Panc1 (cell line): ENCODE data around the gene FAM53A. TPM values are rescaled to one million over a fixed set of nuclear protein-coding genes. Genes with fewer than 3 reads are reported as not detected.

Experiments used
- ATAC-seq: fragments of 200-7000 bp; cut with Tn5 transposase; 2 replicates; pipeline ENCODE4 v1.9.1; 2020; ENCODE audit warnings: mild to moderate bottlenecking, moderate library complexity
- BruUV-seq: library from RNA; stranded (reverse); fragments of 400-500 nt; replicated peaks from 2 replicates; lab custom pipeline; 2021; lab: Mats Ljungman, UMichigan
- CTCF ChIA-PET: fragments of 300-600 bp; sonication (Branson Sonifier 250); formaldehyde crosslinking; loops from one replicate; lab custom pipeline; 2022; ENCODE audit warnings: antibody characterized with exemption; lab: Charles Lee
- POLR2A ChIA-PET: fragments of 300-600 bp; sonication (Branson Sonifier 250); formaldehyde crosslinking; loops from one replicate; lab custom pipeline; 2022; ENCODE audit warnings: antibody characterized with exemption; lab: Charles Lee
- DNase-seq: peaks from one replicate; pipeline ENCODE4 v3.0.0-alpha.2; 2010; ENCODE audit warnings: low read depth, low spot score
- H3K27ac ChIP-seq: 2 replicates; pipeline ENCODE4 v1.5.1; 2011; ENCODE audit warnings: mild to moderate bottlenecking, low read length, inconsistent platforms
- H3K27me3 ChIP-seq: fragments of 200-500 bp; sonication (Bioruptor generic); 2 replicates; pipeline ENCODE4 v1.6.0; 2014; ENCODE audit warnings: low read length, inconsistent platforms; ENCODE audit not compliant: control insufficient read depth, insufficient read depth
- H3K36me3 ChIP-seq: fragments of 200-500 bp; sonication (Bioruptor generic); 2 replicates; pipeline ENCODE4 v1.5.1; 2014; ENCODE audit warnings: inconsistent platforms, mild to moderate bottlenecking, low read length, moderate library complexity; ENCODE audit not compliant: control insufficient read depth, insufficient read depth
- H3K4me1 ChIP-seq: 2 replicates; pipeline ENCODE4 v1.5.1; 2011; ENCODE audit warnings: inconsistent platforms, mild to moderate bottlenecking, low read length, moderate library complexity; ENCODE audit not compliant: control insufficient read depth, insufficient read depth
- H3K4me3 ChIP-seq, 2 experiments: 2 replicates each; pipeline ENCODE4 v1.5.1; 2011 to 2012; ENCODE audit warnings: low read depth in 2 of 2, low read length in 2 of 2, mild to moderate bottlenecking in 2 of 2, inconsistent platforms in 1 of 2, moderate library complexity in 1 of 2
- H3K9me3 ChIP-seq: fragments of 200-500 bp; sonication (Bioruptor generic); 2 replicates; pipeline ENCODE4 v1.5.1; 2014; ENCODE audit warnings: low read depth, mild to moderate bottlenecking, inconsistent platforms, low read length, moderate library complexity; ENCODE audit not compliant: control insufficient read depth, insufficient read depth
- POLR2AphosphoS5 ChIP-seq: IDR thresholded peaks from 2 replicates; pipeline ENCODE4 v1.6.1; 2012; ENCODE audit warnings: mild to moderate bottlenecking, low read depth, low read length, moderate library complexity
- SIN3A ChIP-seq: IDR thresholded peaks from 2 replicates; pipeline ENCODE4 v1.6.1; 2012; ENCODE audit warnings: low read depth, mild to moderate bottlenecking, low read length, moderate library complexity, borderline replicate concordance; ENCODE audit not compliant: insufficient read depth
- TCF7L2 ChIP-seq: IDR thresholded peaks from 2 replicates; pipeline ENCODE4 v1.6.1; 2011; ENCODE audit warnings: mild to moderate bottlenecking, low read depth, low read length, inconsistent platforms
- in situ Hi-C: cut with HindIII; loops from 2 replicates; pipeline ENCODE4 v1.10.0; 2016; ENCODE audit warnings: low sequenced_read_pairs, low pct_unique_long_range_greater_than_20kb
- intact Hi-C: fragments of 100-400 bp; cut with micrococcal nuclease; formaldehyde crosslinking; loops from one replicate; pipeline ENCODE4 v1.10.0; 2022; ENCODE audit not compliant: unreplicated experiment
- total RNA-seq: library from RNA; stranded (reverse); gene quantifications from one replicate; pipeline ENCODE4 v1.2.1, GENCODE V29; 2021; ENCODE audit not compliant: unreplicated experiment
- TF ChIP-seq, protein P1 (sequence below): fragments of 450-650 bp; IDR thresholded peaks from 2 replicates; pipeline ENCODE4 v1.5.1; 2017; ENCODE audit warnings: mild to moderate bottlenecking
- TF ChIP-seq, protein P2 (sequence below), 2 experiments: IDR thresholded peaks; 2 replicates each; pipeline ENCODE4 v1.6.1; 2011 to 2012; ENCODE audit warnings: low read depth in 2 of 2, control low read depth in 1 of 2, low read length in 1 of 2, mild to moderate bottlenecking in 1 of 2, moderate library complexity in 1 of 2; ENCODE audit not compliant: insufficient read depth in 1 of 2

Gene FAM53A
- total RNA-seq, 1 experiment from 2014 or later = 7.0 TPM

GRCh38 chr4:1599491-1600210 is 84.5 kb downstream of the FAM53A start:
- Histone ChIP-seq H3K9me3 (no peaks in the 10 kb centered on the region), H3K4me1 (peaks cover 4% of the 10 kb centered on the region), H3K27me3 (no peaks in the 10 kb centered on the region), H3K4me3 (no peak overlapping the region), H3K36me3 (no peaks in the 10 kb centered on the region), H3K27ac (no peak overlapping the region)
- BruUV-seq = no TSS peak
- TF ChIP-seq SIN3A (no peak), POLR2AphosphoS5 (no peak), TCF7L2 (no peak)
- TF ChIP-seq, protein P1, sequence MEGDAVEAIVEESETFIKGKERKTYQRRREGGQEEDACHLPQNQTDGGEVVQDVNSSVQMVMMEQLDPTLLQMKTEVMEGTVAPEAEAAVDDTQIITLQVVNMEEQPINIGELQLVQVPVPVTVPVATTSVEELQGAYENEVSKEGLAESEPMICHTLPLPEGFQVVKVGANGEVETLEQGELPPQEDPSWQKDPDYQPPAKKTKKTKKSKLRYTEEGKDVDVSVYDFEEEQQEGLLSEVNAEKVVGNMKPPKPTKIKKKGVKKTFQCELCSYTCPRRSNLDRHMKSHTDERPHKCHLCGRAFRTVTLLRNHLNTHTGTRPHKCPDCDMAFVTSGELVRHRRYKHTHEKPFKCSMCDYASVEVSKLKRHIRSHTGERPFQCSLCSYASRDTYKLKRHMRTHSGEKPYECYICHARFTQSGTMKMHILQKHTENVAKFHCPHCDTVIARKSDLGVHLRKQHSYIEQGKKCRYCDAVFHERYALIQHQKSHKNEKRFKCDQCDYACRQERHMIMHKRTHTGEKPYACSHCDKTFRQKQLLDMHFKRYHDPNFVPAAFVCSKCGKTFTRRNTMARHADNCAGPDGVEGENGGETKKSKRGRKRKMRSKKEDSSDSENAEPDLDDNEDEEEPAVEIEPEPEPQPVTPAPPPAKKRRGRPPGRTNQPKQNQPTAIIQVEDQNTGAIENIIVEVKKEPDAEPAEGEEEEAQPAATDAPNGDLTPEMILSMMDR = no peak
- TF ChIP-seq, protein P2, sequence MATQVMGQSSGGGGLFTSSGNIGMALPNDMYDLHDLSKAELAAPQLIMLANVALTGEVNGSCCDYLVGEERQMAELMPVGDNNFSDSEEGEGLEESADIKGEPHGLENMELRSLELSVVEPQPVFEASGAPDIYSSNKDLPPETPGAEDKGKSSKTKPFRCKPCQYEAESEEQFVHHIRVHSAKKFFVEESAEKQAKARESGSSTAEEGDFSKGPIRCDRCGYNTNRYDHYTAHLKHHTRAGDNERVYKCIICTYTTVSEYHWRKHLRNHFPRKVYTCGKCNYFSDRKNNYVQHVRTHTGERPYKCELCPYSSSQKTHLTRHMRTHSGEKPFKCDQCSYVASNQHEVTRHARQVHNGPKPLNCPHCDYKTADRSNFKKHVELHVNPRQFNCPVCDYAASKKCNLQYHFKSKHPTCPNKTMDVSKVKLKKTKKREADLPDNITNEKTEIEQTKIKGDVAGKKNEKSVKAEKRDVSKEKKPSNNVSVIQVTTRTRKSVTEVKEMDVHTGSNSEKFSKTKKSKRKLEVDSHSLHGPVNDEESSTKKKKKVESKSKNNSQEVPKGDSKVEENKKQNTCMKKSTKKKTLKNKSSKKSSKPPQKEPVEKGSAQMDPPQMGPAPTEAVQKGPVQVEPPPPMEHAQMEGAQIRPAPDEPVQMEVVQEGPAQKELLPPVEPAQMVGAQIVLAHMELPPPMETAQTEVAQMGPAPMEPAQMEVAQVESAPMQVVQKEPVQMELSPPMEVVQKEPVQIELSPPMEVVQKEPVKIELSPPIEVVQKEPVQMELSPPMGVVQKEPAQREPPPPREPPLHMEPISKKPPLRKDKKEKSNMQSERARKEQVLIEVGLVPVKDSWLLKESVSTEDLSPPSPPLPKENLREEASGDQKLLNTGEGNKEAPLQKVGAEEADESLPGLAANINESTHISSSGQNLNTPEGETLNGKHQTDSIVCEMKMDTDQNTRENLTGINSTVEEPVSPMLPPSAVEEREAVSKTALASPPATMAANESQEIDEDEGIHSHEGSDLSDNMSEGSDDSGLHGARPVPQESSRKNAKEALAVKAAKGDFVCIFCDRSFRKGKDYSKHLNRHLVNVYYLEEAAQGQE (IDR thresholded peaks at IDR 0.05; ENCODE audit: insufficient read depth in 1 of 2, low read depth in 2 of 2, low read length in 1 of 2) = no peak
- CTCF ChIA-PET = no interaction called here
- in situ Hi-C loops (no loop called here), intact Hi-C loops (no loop called here)
- DNase-seq (no peak), ATAC-seq (no peak)
- POLR2A ChIA-PET = no interaction called here

DNA sequence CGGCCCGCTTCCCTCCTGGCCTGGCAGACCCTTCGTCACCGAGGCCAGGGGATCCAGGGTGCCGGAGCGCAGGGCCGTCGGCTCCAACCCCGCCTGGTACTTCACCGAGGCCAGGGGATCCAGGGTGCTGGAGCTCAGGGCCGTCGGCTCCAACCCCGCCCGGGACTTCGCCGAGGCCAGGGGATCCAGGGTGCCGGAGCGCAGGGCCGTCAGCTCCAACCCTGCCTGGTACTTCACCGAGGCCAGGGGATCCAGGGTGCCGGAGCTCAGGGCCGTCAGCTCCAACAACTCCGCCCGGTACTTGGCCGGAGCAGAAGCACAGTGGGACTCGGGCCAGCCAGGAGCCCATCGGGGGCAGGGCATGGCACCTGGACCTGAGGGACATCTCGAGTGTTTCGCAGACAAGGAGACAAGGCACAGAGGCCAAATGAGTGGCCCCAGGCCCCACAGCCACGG is 85.1 kb downstream of the FAM53A start:
- intact Hi-C loops = no loop called here
- ChIA-PET CTCF (no interaction called here), POLR2A (no interaction called here)
- H3K4me3 ChIP-seq = no peak overlapping the region
- no peaks in the 10 kb centered on the region for H3K36me3 ChIP-seq
- no peak overlapping the region for H3K27ac ChIP-seq
- in situ Hi-C loops = no loop called here
- TF ChIP-seq, protein P2 (IDR thresholded peaks at IDR 0.05; ENCODE audit: insufficient read depth in 1 of 2, low read depth in 2 of 2, low read length in 1 of 2) = no peak
- TF ChIP-seq, protein P1 = no peak
- TF ChIP-seq SIN3A (no peak), TCF7L2 (no peak), POLR2AphosphoS5 (no peak)
- no TSS peak for BruUV-seq
- no peaks in the 10 kb centered on the region for H3K27me3 ChIP-seq
- DNase-seq (no peak), ATAC-seq (no peak)
- peaks cover 3% of the 10 kb centered on the region for H3K4me1 ChIP-seq
- H3K9me3 ChIP-seq = no peaks in the 10 kb centered on the region
